ENCODE results near the gene C1orf116. TPM values are rescaled to one million over a fixed set of nuclear protein-coding genes. Genes with fewer than 3 reads are reported as not detected.

The C1orf116 gene
- total RNA-seq, 4 donors from 2014 or later = 25.7 to 41.2 (median 29.2) TPM

- H3K4me1 ChIP-seq = peaks cover 8 to 76% (median 36%) of the 10 kb centered on the region in 4 donors
- 40% methylated on average over 1 of the region's 1 CpG; no CpG with 5 or more reads in 1 of the 2 donors for WGBS, 2 donors (ENCODE audit: low coverage in 1 of 2)
- in situ Hi-C loops (cut with MboI; ENCODE audit: low pct_ligation_motif_present in 1 of 4, low pct_unique_long_range_greater_than_20kb in 1 of 4, low sequenced_read_pairs in 3 of 4) (no loop called here), intact Hi-C loops (cut with DNase I; ENCODE audit: low total_unique reads) (no loop called here)
- no peaks in the 10 kb centered on the region for H3K27me3 ChIP-seq
- peak; percentile 71 for DNase-seq
- no peaks in the 10 kb centered on the region for H3K36me3 ChIP-seq
- no peaks in the 10 kb centered on the region for H3K9me3 ChIP-seq
- TF ChIP-seq CTCF (IDR thresholded peaks at IDR 0.05) (no peak), POLR2A (IDR thresholded peaks at IDR 0.05) (no peak), POLR2AphosphoS5 (IDR thresholded peaks at IDR 0.05) (no peak), EP300 (IDR thresholded peaks at IDR 0.05; ENCODE audit: low read depth) (no peak)
- no peak overlapping the region for H3K4me3 ChIP-seq
- peak overlapping the region in 2 of 4 donors; percentile 6 to 14 for H3K27ac ChIP-seq
Observed at GRCh38 chr1:206975306-206975705, 57.2 kb downstream of the C1orf116 start.

GRCh38 chr1:206974140-206974539 is 58.4 kb downstream of the C1orf116 start:
- in situ Hi-C loops (cut with MboI; ENCODE audit: low pct_ligation_motif_present in 1 of 4, low pct_unique_long_range_greater_than_20kb in 1 of 4, low sequenced_read_pairs in 3 of 4) = no loop called here
- Histone ChIP-seq H3K27ac (peak overlapping the region; percentile 73 to 80 (median 76)), H3K9me3 (no peaks in the 10 kb centered on the region), H3K36me3 (no peaks in the 10 kb centered on the region), H3K4me3 (no peak overlapping the region), H3K27me3 (no peaks in the 10 kb centered on the region), H3K4me1 (peaks cover 13 to 77% (median 38%) of the 10 kb centered on the region in 4 donors)
- no peak for DNase-seq
- TF ChIP-seq EP300 (IDR thresholded peaks at IDR 0.05; ENCODE audit: low read depth) (no peak), CTCF (IDR thresholded peaks at IDR 0.05) (no peak), POLR2A (IDR thresholded peaks at IDR 0.05) (no peak), POLR2AphosphoS5 (IDR thresholded peaks at IDR 0.05) (no peak)
- intact Hi-C loops (cut with DNase I; ENCODE audit: low total_unique reads) = no loop called here
- WGBS, 2 donors (ENCODE audit: low coverage in 1 of 2) = 81% methylated on average over 3 of the region's 3 CpGs; no CpG with 5 or more reads in 1 of the 2 donors

GRCh38 chr1:206972728-206973127 is 59.8 kb downstream of the C1orf116 start:
- no peaks in the 10 kb centered on the region for H3K36me3 ChIP-seq
- H3K27ac ChIP-seq = peak overlapping the region; percentile 73 to 80 (median 76)
- H3K4me1 ChIP-seq = peaks cover 17 to 77% (median 46%) of the 10 kb centered on the region in 4 donors
- in situ Hi-C loops (cut with MboI; ENCODE audit: low pct_ligation_motif_present in 1 of 4, low pct_unique_long_range_greater_than_20kb in 1 of 4, low sequenced_read_pairs in 3 of 4) (no loop called here), intact Hi-C loops (cut with DNase I; ENCODE audit: low total_unique reads) (no loop called here)
- DNase-seq = no peak
- H3K9me3 ChIP-seq = no peaks in the 10 kb centered on the region
- H3K4me3 ChIP-seq = no peak overlapping the region
- 41 to 43% methylated on average over 2 of the region's 2 CpGs for WGBS, 2 donors (ENCODE audit: low coverage in 1 of 2)
- TF ChIP-seq POLR2A (IDR thresholded peaks at IDR 0.05) (no peak), CTCF (IDR thresholded peaks at IDR 0.05) (no peak), EP300 (IDR thresholded peaks at IDR 0.05; ENCODE audit: low read depth) (no peak), POLR2AphosphoS5 (IDR thresholded peaks at IDR 0.05) (peak in 1 of 3 donors; percentile 35)
- no peaks in the 10 kb centered on the region for H3K27me3 ChIP-seq

- H3K36me3 ChIP-seq = no peaks in the 10 kb centered on the region
- no peaks in the 10 kb centered on the region for H3K27me3 ChIP-seq
- H3K4me1 ChIP-seq = peaks cover 17 to 85% (median 53%) of the 10 kb centered on the region in 4 donors
- H3K4me3 ChIP-seq = no peak overlapping the region
- TF ChIP-seq POLR2AphosphoS5 (IDR thresholded peaks at IDR 0.05) (no peak), EP300 (IDR thresholded peaks at IDR 0.05; ENCODE audit: low read depth) (no peak), CTCF (IDR thresholded peaks at IDR 0.05) (no peak), POLR2A (IDR thresholded peaks at IDR 0.05) (no peak)
- in situ Hi-C loops (cut with MboI; ENCODE audit: low pct_ligation_motif_present in 1 of 4, low pct_unique_long_range_greater_than_20kb in 1 of 4, low sequenced_read_pairs in 3 of 4) (no loop called here), intact Hi-C loops (cut with DNase I; ENCODE audit: low total_unique reads) (no loop called here)
- peak overlapping the region in 2 of 4 donors; percentile 73 to 80 for H3K27ac ChIP-seq
- no peaks in the 10 kb centered on the region for H3K9me3 ChIP-seq
- WGBS, 2 donors (ENCODE audit: low coverage in 1 of 2) = 49% methylated on average over 2 of the region's 2 CpGs; no CpG with 5 or more reads in 1 of the 2 donors
- no peak for DNase-seq
Observed at GRCh38 chr1:206971029-206971655, 61.4 kb downstream of the C1orf116 start.
